GM12878 (cell line): Measurements from ENCODE around the gene RGS11. TPM values are rescaled to one million over a fixed set of nuclear protein-coding genes. Genes with fewer than 3 reads are reported as not detected.

Source experiments
- ATAC-seq: fragments of 200-7000 bp; cut with Tn5 transposase; 3 replicates; pipeline ENCODE4 v1.9.1; 2020; ENCODE audit warnings: mild to moderate bottlenecking, moderate library complexity
- BruUV-seq: library from RNA; stranded (reverse); fragments of 400-500 nt; replicated peaks from 2 replicates; lab custom pipeline; 2021; lab: Mats Ljungman, UMichigan
- CTCF ChIA-PET: fragments of 300-600 bp; sonication (Branson Sonifier 250); formaldehyde crosslinking; extraction: SDS; loops from one replicate; lab custom pipeline; 2021; ENCODE audit warnings: inconsistent platforms; lab: Yijun Ruan, JAX
- POLR2A ChIA-PET: fragments of 350-600 bp; formaldehyde crosslinking; extraction: SDS; loops from one replicate; lab custom pipeline; 2021; ENCODE audit warnings: inconsistent platforms; lab: Charles Lee
- RAD21 ChIA-PET: fragments of 300-600 bp; sonication (Branson Sonifier 250); formaldehyde crosslinking; loops from one replicate; lab custom pipeline; 2023; ENCODE audit warnings: antibody characterized with exemption; ENCODE audit not compliant: unreplicated experiment; lab: Charles Lee
- SMC1A ChIA-PET: fragments of 300-600 bp; sonication (Branson Sonifier 250); formaldehyde crosslinking; loops from one replicate; lab custom pipeline; 2023; ENCODE audit not compliant: unreplicated experiment, uncharacterized antibody; lab: Charles Lee
- DNase-seq: peaks from one replicate; pipeline ENCODE4 v3.0.0-alpha.2; 2011; ENCODE audit warnings: low read depth, low spot score
- FAIRE-seq: peaks from 3 replicates; lab custom pipeline; 2011; peaks lifted over from hg19 to GRCh38; lab: Jason Lieb, UNC
- H2AFZ ChIP-seq: 2 replicates; pipeline ENCODE4 v1.6.0; 2011; ENCODE audit warnings: low read depth, low read length, control low read depth; ENCODE audit not compliant: control insufficient read depth
- H3K27ac ChIP-seq: 2 replicates; pipeline ENCODE4 v1.5.1; 2011; ENCODE audit warnings: control low read depth; ENCODE audit not compliant: control insufficient read depth, insufficient read depth
- H3K27me3 ChIP-seq, 2 experiments: replicated peaks in 1 of 2; 2 replicates each; pipeline versions ENCODE4 v1.6.0 to v1.6.1; 2011; ENCODE audit warnings: low read length in 1 of 2; ENCODE audit not compliant: control insufficient read depth in 2 of 2, insufficient read depth in 2 of 2
- H3K36me3 ChIP-seq, 2 experiments: 2 replicates each; pipeline ENCODE4 v1.5.1; 2011; ENCODE audit warnings: low read length in 1 of 2; ENCODE audit not compliant: control insufficient read depth in 2 of 2, insufficient read depth in 2 of 2
- H3K4me1 ChIP-seq: 2 replicates; pipeline ENCODE4 v1.6.1; 2011; ENCODE audit warnings: mild to moderate bottlenecking, low read length, moderate library complexity, mixed read lengths; ENCODE audit not compliant: control insufficient read depth, insufficient read depth
- H3K4me2 ChIP-seq: 2 replicates; pipeline ENCODE4 v1.6.0; 2011; ENCODE audit warnings: control low read depth; ENCODE audit not compliant: control insufficient read depth, insufficient read depth
- H3K4me3 ChIP-seq: fragments of 200-600 bp; sonication (generic); 2 replicates; pipeline ENCODE4 v1.5.1; 2016
- H3K79me2 ChIP-seq: 2 replicates; pipeline ENCODE4 v1.6.0; 2011; ENCODE audit warnings: low read length; ENCODE audit not compliant: control insufficient read depth, insufficient read depth
- H3K9ac ChIP-seq: 2 replicates; pipeline ENCODE4 v1.8.0; 2011; ENCODE audit warnings: low read length, control low read depth, mixed read lengths; ENCODE audit not compliant: control insufficient read depth, insufficient read depth
- H3K9me3 ChIP-seq: replicated peaks from 3 replicates; pipeline ENCODE4 v1.5.1; 2011; ENCODE audit warnings: mild to moderate bottlenecking, low read length; ENCODE audit not compliant: control insufficient read depth, insufficient read depth
- H4K20me1 ChIP-seq: 2 replicates; pipeline ENCODE4 v1.6.0; 2011; ENCODE audit not compliant: control insufficient read depth, insufficient read depth
- ATF2 ChIP-seq: IDR thresholded peaks from 2 replicates; pipeline ENCODE4 v1.6.1; 2012; ENCODE audit warnings: low read length, inconsistent platforms
- ATF7 ChIP-seq: fragments of 450-650 bp; IDR thresholded peaks from 2 replicates; pipeline ENCODE4 v1.6.1; 2016; ENCODE audit warnings: low read depth, mild to moderate bottlenecking
- DPF2 ChIP-seq: fragments of 450-650 bp; IDR thresholded peaks from 2 replicates; pipeline ENCODE4 v1.6.1; 2017; ENCODE audit warnings: mild to moderate bottlenecking
- ELK1 ChIP-seq: IDR thresholded peaks from 2 replicates; pipeline ENCODE4 v1.6.1; 2012; ENCODE audit warnings: low read depth, low read length, improper control_type of control experiment
- MTA2 ChIP-seq: fragments of 450-650 bp; IDR thresholded peaks from 2 replicates; pipeline ENCODE4 v1.6.1; 2016; ENCODE audit warnings: low read depth, mild to moderate bottlenecking, moderate library complexity
- NBN ChIP-seq: fragments of 450-650 bp; IDR thresholded peaks from 2 replicates; pipeline ENCODE4 v1.6.1; 2016
- PKNOX1 ChIP-seq: fragments of 450-650 bp; IDR thresholded peaks from 2 replicates; pipeline ENCODE4 v1.6.1; 2016; ENCODE audit warnings: mild to moderate bottlenecking
- RBBP5 ChIP-seq: fragments of 200-600 bp; sonication (generic); conservative IDR thresholded peaks from 2 replicates; pipeline ENCODE4 v1.6.1; 2016
- RFX5 ChIP-seq: IDR thresholded peaks from 2 replicates; pipeline ENCODE4 v1.6.1; 2011; ENCODE audit warnings: low read depth, low read length, improper control_type of control experiment
- SP1 ChIP-seq: IDR thresholded peaks from one replicate; pipeline ENCODE4 v1.6.1; 2011; ENCODE audit warnings: low read depth, low read length
- ZNF592 ChIP-seq: fragments of 450-650 bp; IDR thresholded peaks from 2 replicates; pipeline ENCODE4 v1.6.1; 2017; ENCODE audit warnings: mild to moderate bottlenecking, moderate library complexity
- WGBS: methylation state at CpG from one replicate; pipeline ENCODE4 v1.1.6; 2016; ENCODE audit warnings: low lambda C conversion rate; ENCODE audit not compliant: insufficient replicate concordance, insufficient coverage; ENCODE audit errors: missing lambda C conversion rate; 5-methylcytosine and 5-hydroxymethylcytosine counted together
- in situ Hi-C: fragments of 300-500 bp; cut with MboI; formaldehyde crosslinking; loops from 9 replicates; pipeline ENCODE4 v1.14.3; 2018; ENCODE audit warnings: mixed read lengths
- intact Hi-C: fragments of 100-400 bp; cut with micrococcal nuclease; formaldehyde crosslinking; loops from one replicate; pipeline ENCODE4 v1.14.2; 2022; ENCODE audit not compliant: unreplicated experiment
- polyA plus RNA-seq, 11 experiments: library from polyadenylated mRNA; depleted of rRNA in 4 of 11; unstranded in 6 of 11; stranded (reverse) in 5 of 11; fragments of >200 nt; fragmentation: Nextera tagmentation in 4 of 11; fragmentation: Illumina TruSeq in 1 of 11; extraction: Ambion mirVana in 4 of 11; extraction: Trizol in 1 of 11; gene quantifications; 1 replicate in 1 of 11; 2 replicates in 10 of 11; pipeline versions ENCODE4 v1.2.1 to v1.2.3, GENCODE V29; 2011 to 2016; ENCODE audit warnings: inconsistent platforms in 2 of 11, missing spikeins in 2 of 11, low read depth in 1 of 11
- total RNA-seq, 4 experiments: library from RNA; depleted of rRNA in 3 of 4; stranded (reverse); fragments of >200 nt in 3 of 4; fragmentation: Illumina TruSeq in 1 of 4; extraction: Trizol in 1 of 4; gene quantifications; 2 replicates each; pipeline versions ENCODE4 v1.2.1 to v1.2.3, GENCODE V29; 2013 to 2021

Gene RGS11
- total and polyA plus RNA-seq, 10 of the 15 experiments (the other 5 are each of a cell fraction or from before 2014, with no cell fraction given): 0.04 TPM; not detected in 9

GRCh38 chr16:272633-273546 is 2.9 kb downstream of the RGS11 start:
- no peaks in the 10 kb centered on the region for H3K79me2 ChIP-seq
- H3K4me3 ChIP-seq: no peak overlapping the region
- peaks cover 0 to 3% of the 10 kb centered on the region in 2 experiments; a peak in 2 of 4 replicates for H3K27me3 ChIP-seq
- H3K9ac ChIP-seq: no peak overlapping the region
- H3K4me2 ChIP-seq: no peak overlapping the region
- no peak for FAIRE-seq
- H2AFZ ChIP-seq: no peak overlapping the region
- RAD21 ChIA-PET: no interaction called here
- H3K36me3 ChIP-seq: no peaks in the 10 kb centered on the region
- WGBS: 62% methylated on average over 27 of the region's 36 CpGs
- H4K20me1 ChIP-seq: no peaks in the 10 kb centered on the region
- in situ Hi-C loops (no loop called here), intact Hi-C loops (no loop called here)
- no peak overlapping the region for H3K27ac ChIP-seq
- SMC1A ChIA-PET: no interaction called here
- no TSS peak for BruUV-seq
- CTCF ChIA-PET: no interaction called here
- POLR2A ChIA-PET: no interaction called here
- H3K4me1 ChIP-seq: no peaks in the 10 kb centered on the region
- H3K9me3 ChIP-seq: no peaks in the 10 kb centered on the region
- no peak for ATAC-seq
- DNase-seq: no peak
- TF ChIP-seq ATF7: no peak
- no peak for TF ChIP-seq SP1
- TF ChIP-seq RFX5: no peak
- no peak for TF ChIP-seq NBN
- no peak for TF ChIP-seq PKNOX1
- no peak for TF ChIP-seq MTA2
- no peak for TF ChIP-seq RBBP5
- TF ChIP-seq DPF2: no peak
- no peak for TF ChIP-seq ZNF592
- no peak for TF ChIP-seq ATF2
- TF ChIP-seq ELK1: no peak
